Natural killer cell (primary cell): Measurements from ENCODE around the gene CEP112. TPM values are rescaled to one million over a fixed set of nuclear protein-coding genes. Genes with fewer than 3 reads are reported as not detected.

Experiments
- ATAC-seq, 3 donors: fragments of 150-1000 bp in 2 of 3; fragments of 200-7000 bp in 1 of 3; cut with Tn5 transposase; 1 replicate in 1 of 3; 2 replicates in 2 of 3; pipeline ENCODE4 v1.10.0; 2021; ENCODE audit warnings: mild to moderate bottlenecking in 2 of 3, moderate library complexity in 2 of 3
- DNase-seq, 2 donors: peaks; one replicate each; pipeline versions ENCODE4 v3.0.0 to v3.0.0-alpha.2; 2013 to 2021; ENCODE audit warnings: mixed read lengths in 1 of 2
- H3K27ac ChIP-seq: one replicate; pipeline ENCODE4 v1.5.1; 2013; ENCODE audit warnings: mild to moderate bottlenecking, low read length
- H3K27me3 ChIP-seq: one replicate; pipeline ENCODE4 v1.6.1; 2013; ENCODE audit warnings: low read length; ENCODE audit not compliant: control insufficient read depth, insufficient read depth
- H3K36me3 ChIP-seq: one replicate; pipeline ENCODE4 v1.6.1; 2013; ENCODE audit warnings: low read length; ENCODE audit not compliant: control insufficient read depth, insufficient read depth
- H3K4me1 ChIP-seq: one replicate; pipeline ENCODE4 v1.6.1; 2013; ENCODE audit warnings: low read length; ENCODE audit not compliant: control insufficient read depth, insufficient read depth
- H3K4me3 ChIP-seq: one replicate; pipeline ENCODE4 v1.5.1; 2013; ENCODE audit warnings: low read length
- H3K9me3 ChIP-seq: one replicate; pipeline ENCODE4 v1.6.1; 2013; ENCODE audit warnings: low read length; ENCODE audit not compliant: control insufficient read depth, insufficient read depth
- H3K27ac Mint-ChIP-seq, 2 donors: one replicate each; pipeline ENCODE4 v1.8.0; 2022; ENCODE audit warnings: mild to moderate bottlenecking in 2 of 2, mixed read lengths in 2 of 2, moderate library complexity in 1 of 2
- H3K27me3 Mint-ChIP-seq, 2 donors: one replicate each; pipeline ENCODE4 v1.8.0; 2022; ENCODE audit warnings: low read depth in 2 of 2, mixed read lengths in 2 of 2
- H3K36me3 Mint-ChIP-seq: one replicate; pipeline ENCODE4 v1.8.0; 2022; ENCODE audit warnings: mixed read lengths
- H3K4me1 Mint-ChIP-seq, 2 donors: one replicate each; pipeline ENCODE4 v1.8.0; 2022; ENCODE audit warnings: mixed read lengths in 2 of 2
- H3K4me3 Mint-ChIP-seq: one replicate; pipeline ENCODE4 v1.8.0; 2022; ENCODE audit warnings: mild to moderate bottlenecking, moderate library complexity, mixed read lengths
- H3K9me3 Mint-ChIP-seq, 2 donors: one replicate each; pipeline ENCODE4 v1.8.0; 2022; ENCODE audit warnings: mixed read lengths in 2 of 2
- WGBS: methylation state at CpG from one replicate; pipeline ENCODE4 v1.1.7; 2013; ENCODE audit warnings: missing lambda C conversion rate; ENCODE audit not compliant: insufficient coverage; 5-methylcytosine and 5-hydroxymethylcytosine counted together
- intact Hi-C: fragments of 100-400 bp; cut with micrococcal nuclease; formaldehyde crosslinking; loops from one replicate; pipeline ENCODE4 v1.14.2; 2022
- total RNA-seq, 4 donors: library from RNA; stranded (reverse); fragments of 120-200 nt in 1 of 4; gene quantifications; one replicate each; pipeline versions ENCODE4 v1.2.3 to v1.2.4, GENCODE V29; 2013 to 2022
- TF ChIP-seq, protein P1 (sequence below): fragments of 200-600 bp; IDR thresholded peaks from one replicate; pipeline ENCODE4 v1.8.0; 2022; ENCODE audit warnings: antibody characterized with exemption

Gene CEP112
- total RNA-seq, 3 donors from 2014 or later (not counting 1 experiment from before 2014, with no cell fraction given) = 0.60 to 1.1 (median 0.85) TPM

DNA sequence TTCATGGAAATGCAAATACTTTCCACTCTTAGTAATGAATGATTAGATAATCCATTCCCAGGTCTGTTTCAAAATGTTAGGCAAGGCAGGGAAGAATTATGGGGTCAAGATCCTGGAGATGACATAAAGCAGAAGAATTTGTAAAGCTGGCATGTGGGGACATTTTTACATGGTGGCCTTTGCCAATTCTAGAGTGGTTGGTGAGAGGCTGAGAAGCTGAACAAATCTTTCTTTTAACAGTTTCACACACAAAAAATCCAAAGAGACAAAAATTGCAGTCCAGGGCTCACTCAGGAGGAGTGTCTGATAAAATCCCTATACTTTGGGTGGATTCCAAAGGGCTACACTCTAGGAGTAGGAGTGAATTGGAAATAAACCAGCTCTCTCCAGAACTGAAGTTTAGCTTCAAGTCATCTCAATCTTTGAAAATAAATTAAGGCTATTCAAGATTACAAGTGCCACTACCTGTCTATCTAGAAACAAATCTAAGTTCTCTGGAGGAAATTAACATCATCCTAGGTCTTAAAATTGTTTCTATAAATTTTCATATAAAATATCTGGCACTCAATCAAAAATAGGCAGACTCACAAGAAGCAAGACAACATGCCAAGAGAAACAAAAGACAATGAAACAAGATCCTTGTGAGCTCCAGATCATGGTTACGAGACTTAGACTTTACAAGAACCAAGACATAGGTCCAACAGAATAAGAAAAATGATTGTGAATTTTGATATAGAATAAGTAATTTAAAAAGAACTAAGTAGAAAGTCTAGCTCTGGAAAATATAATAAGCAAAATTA is 517.5 kb downstream of the CEP112 start:
- Histone ChIP-seq H3K4me3 (no peak overlapping the region), H3K4me1 (no peaks in the 10 kb centered on the region), H3K27me3 (no peaks in the 10 kb centered on the region), H3K36me3 (no peaks in the 10 kb centered on the region), H3K27ac (no peak overlapping the region), H3K9me3 (no peaks in the 10 kb centered on the region)
- Mint-ChIP-seq H3K4me3 (no peak overlapping the region), H3K9me3 (no peaks in the 10 kb centered on the region), H3K27ac (no peak overlapping the region), H3K27me3 (peaks cover 11 to 23% of the 10 kb centered on the region in 2 donors), H3K4me1 (no peaks in the 10 kb centered on the region), H3K36me3 (no peaks in the 10 kb centered on the region)
- DNase-seq (no peak), ATAC-seq (no peak)
- intact Hi-C loops = no loop called here
- no CpG with 5 or more reads among the region's 1 CpG for WGBS
- TF ChIP-seq, protein P1, sequence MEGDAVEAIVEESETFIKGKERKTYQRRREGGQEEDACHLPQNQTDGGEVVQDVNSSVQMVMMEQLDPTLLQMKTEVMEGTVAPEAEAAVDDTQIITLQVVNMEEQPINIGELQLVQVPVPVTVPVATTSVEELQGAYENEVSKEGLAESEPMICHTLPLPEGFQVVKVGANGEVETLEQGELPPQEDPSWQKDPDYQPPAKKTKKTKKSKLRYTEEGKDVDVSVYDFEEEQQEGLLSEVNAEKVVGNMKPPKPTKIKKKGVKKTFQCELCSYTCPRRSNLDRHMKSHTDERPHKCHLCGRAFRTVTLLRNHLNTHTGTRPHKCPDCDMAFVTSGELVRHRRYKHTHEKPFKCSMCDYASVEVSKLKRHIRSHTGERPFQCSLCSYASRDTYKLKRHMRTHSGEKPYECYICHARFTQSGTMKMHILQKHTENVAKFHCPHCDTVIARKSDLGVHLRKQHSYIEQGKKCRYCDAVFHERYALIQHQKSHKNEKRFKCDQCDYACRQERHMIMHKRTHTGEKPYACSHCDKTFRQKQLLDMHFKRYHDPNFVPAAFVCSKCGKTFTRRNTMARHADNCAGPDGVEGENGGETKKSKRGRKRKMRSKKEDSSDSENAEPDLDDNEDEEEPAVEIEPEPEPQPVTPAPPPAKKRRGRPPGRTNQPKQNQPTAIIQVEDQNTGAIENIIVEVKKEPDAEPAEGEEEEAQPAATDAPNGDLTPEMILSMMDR = no peak

DNA sequence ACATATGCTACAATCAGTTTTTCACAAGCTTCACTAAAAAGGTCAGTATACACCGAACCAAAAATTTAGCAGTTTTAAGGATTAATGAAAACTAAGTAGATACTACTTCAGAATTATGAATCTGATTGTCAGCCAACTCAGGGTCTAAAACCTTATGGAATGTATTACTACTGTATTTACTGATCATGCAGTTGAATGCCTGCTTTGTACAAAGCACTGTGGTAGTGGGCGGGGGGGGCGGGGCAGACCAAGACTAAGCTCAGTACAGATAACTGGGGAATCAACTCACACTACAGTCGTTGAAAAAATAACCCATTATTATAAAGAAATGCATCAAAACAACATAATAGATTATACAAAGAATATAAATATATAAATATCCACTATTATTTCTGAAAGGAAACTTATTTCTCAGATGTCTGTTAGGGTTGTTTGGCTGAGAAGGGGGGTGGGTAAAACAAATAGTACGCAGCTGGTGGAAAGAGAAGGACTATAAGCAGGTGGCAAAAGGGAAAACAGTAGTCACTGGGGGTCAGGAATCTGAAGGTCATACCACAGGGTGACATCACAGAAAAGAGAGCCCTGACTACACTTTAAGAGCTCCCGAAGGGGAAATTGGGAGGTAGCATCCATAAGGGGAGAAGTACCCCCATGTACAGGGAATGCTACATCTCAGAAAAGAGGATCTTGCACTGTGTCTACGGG is 521.1 kb downstream of the CEP112 start:
- Histone ChIP-seq H3K36me3 (no peaks in the 10 kb centered on the region), H3K27me3 (no peaks in the 10 kb centered on the region), H3K4me1 (no peaks in the 10 kb centered on the region), H3K4me3 (no peak overlapping the region), H3K27ac (no peak overlapping the region), H3K9me3 (no peaks in the 10 kb centered on the region)
- Mint-ChIP-seq H3K27me3 (peaks cover 11 to 21% of the 10 kb centered on the region in 2 donors), H3K9me3 (no peaks in the 10 kb centered on the region), H3K27ac (no peak overlapping the region), H3K4me3 (no peak overlapping the region), H3K36me3 (no peaks in the 10 kb centered on the region), H3K4me1 (no peaks in the 10 kb centered on the region)
- DNase-seq (no peak), ATAC-seq (no peak)
- WGBS = 91% methylated on average over 6 of the region's 7 CpGs
- TF ChIP-seq, protein P1 = no peak
- intact Hi-C loops = no loop called here

DNA sequence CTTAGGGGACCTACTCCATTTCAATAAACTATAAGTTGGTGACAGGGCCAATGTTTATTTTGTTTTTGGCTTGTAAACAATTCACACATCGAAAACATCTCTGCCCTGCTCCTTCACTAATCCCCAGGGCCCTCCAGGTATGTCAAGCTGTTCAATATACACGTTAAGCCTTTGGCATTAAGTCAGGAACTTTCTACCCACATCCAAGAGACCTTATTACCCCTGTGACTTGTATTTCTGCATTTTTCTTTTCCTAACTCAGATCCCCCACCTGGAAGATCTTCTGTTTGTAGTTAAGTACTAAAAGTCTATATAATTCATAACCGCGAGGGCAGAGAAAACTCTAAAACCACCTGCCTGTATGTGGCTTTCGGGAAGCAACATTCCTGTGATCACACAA is 523.7 kb downstream of the CEP112 start:
- TF ChIP-seq, protein P1 = no peak
- H3K36me3 Mint-ChIP-seq = no peaks in the 10 kb centered on the region
- intact Hi-C loops = no loop called here
- H3K36me3 ChIP-seq = no peaks in the 10 kb centered on the region
- no peak overlapping the region for H3K27ac ChIP-seq
- no peaks in the 10 kb centered on the region for H3K4me1 ChIP-seq
- no peak overlapping the region for H3K4me3 Mint-ChIP-seq
- no peaks in the 10 kb centered on the region for H3K9me3 Mint-ChIP-seq
- H3K27me3 ChIP-seq = no peaks in the 10 kb centered on the region
- WGBS = 86% methylated on average over 5 of the region's 5 CpGs
- no peaks in the 10 kb centered on the region for H3K9me3 ChIP-seq
- H3K27ac Mint-ChIP-seq = no peak overlapping the region
- H3K4me3 ChIP-seq = no peak overlapping the region
- no peaks in the 10 kb centered on the region for H3K4me1 Mint-ChIP-seq
- ATAC-seq (no peak), DNase-seq (no peak)
- H3K27me3 Mint-ChIP-seq = peaks cover 12 to 21% of the 10 kb centered on the region in 2 donors
